ENCODE results near the gene SCNN1G. TPM values are rescaled to one million over a fixed set of nuclear protein-coding genes. Genes with fewer than 3 reads are reported as not detected.

The SCNN1G gene
- total and polyA plus RNA-seq, 2 donors (not counting 3 experiments of a cell fraction or from before 2014, with no cell fraction given): not detected

DNA sequence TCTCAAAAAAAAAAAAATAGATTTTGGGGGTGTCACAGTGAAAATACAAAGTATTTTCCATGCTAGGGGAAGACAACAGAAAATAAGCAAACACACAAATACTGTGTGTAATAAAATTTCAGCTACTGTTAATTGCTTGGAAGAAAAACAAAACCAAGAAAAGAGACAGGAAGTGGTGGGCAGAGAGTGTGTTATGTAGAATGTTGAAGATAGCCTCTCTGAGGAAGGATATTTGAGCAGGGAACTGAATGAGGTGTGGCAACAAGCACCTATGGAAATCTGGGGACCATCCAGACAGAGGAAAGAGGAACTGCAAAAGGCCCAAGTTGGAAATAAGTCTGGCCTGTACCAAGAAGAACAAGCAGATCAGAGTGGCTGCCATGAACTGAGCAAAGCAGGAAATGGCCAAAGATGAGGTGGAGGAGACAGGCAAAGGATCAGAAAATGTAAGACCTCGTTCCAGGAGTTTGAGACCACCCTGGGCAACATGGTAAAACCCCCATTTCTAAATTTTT lies 25.5 kb upstream of the SCNN1G start:
- TF ChIP-seq GATA2 (IDR thresholded peaks at IDR 0.05; ENCODE audit: insufficient read depth, insufficient read length, low read depth, low read length): no peak
- no peaks in the 10 kb centered on the region for H4K20me1 ChIP-seq (replicated peaks; ENCODE audit: control insufficient read depth, extremely low read depth, insufficient read depth, low read length)
- intact Hi-C loops (cut with micrococcal nuclease) (no loop called here), dilution Hi-C loops (cut with MboI; ENCODE audit: extremely low pct_ligation_motif_present, low sequenced_read_pairs) (no loop called here)
- H3K36me3 ChIP-seq (ENCODE audit: control insufficient read depth in 2 of 2, extremely low read depth in 1 of 2, insufficient read depth in 2 of 2, low read length in 2 of 2): no peaks in the 10 kb centered on the region
- H3K9me1 ChIP-seq (replicated peaks; ENCODE audit: control insufficient read depth, extremely low read depth, insufficient read depth, low read length): no peaks in the 10 kb centered on the region
- no TSS peak for BruUV-seq (replicated peaks)
- no peaks in the 10 kb centered on the region for H3K9me3 ChIP-seq (replicated peaks; ENCODE audit: control insufficient read depth, insufficient read depth, low read length)
- no peak for FAIRE-seq
- no peak overlapping the region for H3K27ac ChIP-seq (ENCODE audit: insufficient read depth, low read depth, low read length)
- no peak overlapping the region for H3K4me2 ChIP-seq (ENCODE audit: insufficient read depth, low read length)
- H3K4me3 ChIP-seq (replicated peaks in 1 of 3; ENCODE audit: insufficient read depth in 1 of 3, low read depth in 1 of 3, low read length in 3 of 3): no peak overlapping the region
- no peak for DNase-seq (ENCODE audit: low read depth, low spot score)
- H3K9ac ChIP-seq (replicated peaks; ENCODE audit: extremely low read depth, insufficient read depth, low read length): no peak overlapping the region
- no peak overlapping the region for H2AFZ ChIP-seq (ENCODE audit: low read depth, low read length)
- H3K27me3 ChIP-seq (ENCODE audit: control insufficient read depth in 2 of 2, insufficient read depth in 2 of 2, low read length in 2 of 2): peaks cover 2 to 8% of the 10 kb centered on the region in 2 experiments
- no peaks in the 10 kb centered on the region for H3K79me2 ChIP-seq (ENCODE audit: control insufficient read depth, insufficient read depth, low read length)
- POLR2A ChIA-PET: no interaction called here
- CTCF ChIA-PET: interaction anchor here (0.7 kb wide), 1 partner anchor 15 kb away, joined by 3 read pairs; no protein-coding TSS in a partner anchor
- H3K4me1 ChIP-seq (ENCODE audit: control insufficient read depth, extremely low read depth, insufficient read depth, low read length): no peaks in the 10 kb centered on the region

DNA sequence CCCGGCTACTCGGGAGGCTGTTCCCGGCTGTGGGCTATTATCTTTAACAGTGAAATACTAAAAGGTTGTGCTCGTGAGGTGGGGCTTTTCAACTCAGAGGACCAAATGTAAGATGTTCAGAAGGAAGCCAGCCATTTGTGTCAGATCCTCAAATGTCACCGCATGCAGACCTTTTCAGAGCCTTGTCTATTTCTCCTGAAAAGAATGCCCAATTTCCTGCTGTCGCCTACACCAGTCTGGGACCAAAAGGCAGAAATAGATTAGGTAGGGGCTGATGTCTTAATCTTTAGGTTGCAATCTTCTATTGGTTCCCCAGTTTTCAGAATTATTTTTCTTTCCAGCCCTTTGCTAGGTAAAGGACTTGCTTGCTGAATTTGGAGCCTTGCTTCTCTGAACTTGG lies 24.4 kb upstream of the SCNN1G start:
- DNase-seq (ENCODE audit: low read depth, low spot score) (no peak), FAIRE-seq (no peak)
- TF ChIP-seq GATA2 (IDR thresholded peaks at IDR 0.05; ENCODE audit: insufficient read depth, insufficient read length, low read depth, low read length) (no peak), MYC (IDR thresholded peaks at IDR 0.05; ENCODE audit: low read depth, low read length) (no peak)
- Histone ChIP-seq H3K4me1 (ENCODE audit: control insufficient read depth, extremely low read depth, insufficient read depth, low read length) (no peaks in the 10 kb centered on the region), H4K20me1 (replicated peaks; ENCODE audit: control insufficient read depth, extremely low read depth, insufficient read depth, low read length) (no peaks in the 10 kb centered on the region), H3K4me2 (ENCODE audit: insufficient read depth, low read length) (no peak overlapping the region), H3K27ac (ENCODE audit: insufficient read depth, low read depth, low read length) (no peak overlapping the region), H3K9me3 (replicated peaks; ENCODE audit: control insufficient read depth, insufficient read depth, low read length) (no peaks in the 10 kb centered on the region), H3K9me1 (replicated peaks; ENCODE audit: control insufficient read depth, extremely low read depth, insufficient read depth, low read length) (no peaks in the 10 kb centered on the region), H3K27me3 (ENCODE audit: control insufficient read depth in 2 of 2, insufficient read depth in 2 of 2, low read length in 2 of 2) (peaks cover 2 to 8% of the 10 kb centered on the region in 2 experiments), H3K36me3 (ENCODE audit: control insufficient read depth in 2 of 2, extremely low read depth in 1 of 2, insufficient read depth in 2 of 2, low read length in 2 of 2) (no peaks in the 10 kb centered on the region), H3K9ac (replicated peaks; ENCODE audit: extremely low read depth, insufficient read depth, low read length) (no peak overlapping the region), H3K4me3 (replicated peaks in 1 of 3; ENCODE audit: insufficient read depth in 1 of 3, low read depth in 1 of 3, low read length in 3 of 3) (no peak overlapping the region), H3K79me2 (ENCODE audit: control insufficient read depth, insufficient read depth, low read length) (no peaks in the 10 kb centered on the region), H2AFZ (ENCODE audit: low read depth, low read length) (no peak overlapping the region)
- dilution Hi-C loops (cut with MboI; ENCODE audit: extremely low pct_ligation_motif_present, low sequenced_read_pairs) (no loop called here), intact Hi-C loops (cut with micrococcal nuclease) (no loop called here)
- ChIA-PET CTCF (interaction anchor here (1.1 kb wide), 1 partner anchor 206 kb away, joined by 3 read pairs; no protein-coding TSS in a partner anchor), POLR2A (no interaction called here)
- no TSS peak for BruUV-seq (replicated peaks)
